HG02885 (cell line): Measurements from ENCODE around the gene FOXP1.

Experiments used
- ATAC-seq: cut with Tn5 transposase; IDR thresholded peaks from one replicate; pipeline ENCODE4 v1.9.1; 2021; ENCODE audit warnings: mild to moderate bottlenecking; ENCODE audit not compliant: unreplicated experiment, poor library complexity

Gene FOXP1

GRCh38 chr3:71317749-71318457 is 265.6 kb downstream of the FOXP1 start:
- no peak for ATAC-seq

GRCh38 chr3:71317140-71317539 is 266.4 kb downstream of the FOXP1 start:
- no peak for ATAC-seq

GRCh38 chr3:71316066-71316777 is 267.3 kb downstream of the FOXP1 start:
- ATAC-seq, result no peak

- ATAC-seq, result no peak
Observed at GRCh38 chr3:71315431-71315830, 268.1 kb downstream of the FOXP1 start.

GRCh38 chr3:71313844-71314243 is 269.7 kb downstream of the FOXP1 start:
- no peak for ATAC-seq

GRCh38 chr3:71312461-71312860 is 271.1 kb downstream of the FOXP1 start:
- no peak for ATAC-seq

- no peak for ATAC-seq
Observed at GRCh38 chr3:71311661-71312046, 271.9 kb downstream of the FOXP1 start.

- no peak for ATAC-seq
Observed at GRCh38 chr3:71310980-71311660, 272.4 kb downstream of the FOXP1 start.

- ATAC-seq, result no peak
Observed at GRCh38 chr3:71310359-71310979, 273.1 kb downstream of the FOXP1 start.

- ATAC-seq, result no peak
Observed at GRCh38 chr3:71309886-71310285, 273.6 kb downstream of the FOXP1 start.

- no peak for ATAC-seq
Observed at GRCh38 chr3:71309342-71309741, 274.2 kb downstream of the FOXP1 start.

- no peak for ATAC-seq
Observed at GRCh38 chr3:71308836-71309235, 274.7 kb downstream of the FOXP1 start.

- no peak for ATAC-seq
Observed at GRCh38 chr3:71307991-71308697, 275.4 kb downstream of the FOXP1 start.

GRCh38 chr3:71305231-71306206 is 278.0 kb downstream of the FOXP1 start:
- ATAC-seq, result no peak

- ATAC-seq, result no peak
Observed at GRCh38 chr3:71304684-71305083, 278.8 kb downstream of the FOXP1 start.

- ATAC-seq, result no peak
Observed at GRCh38 chr3:71304247-71304646, 279.3 kb downstream of the FOXP1 start.

- no peak for ATAC-seq
Observed at GRCh38 chr3:71303627-71304200, 279.8 kb downstream of the FOXP1 start.

- ATAC-seq, result no peak
Observed at GRCh38 chr3:71302604-71303003, 280.9 kb downstream of the FOXP1 start.

GRCh38 chr3:71300951-71301393 is 282.6 kb downstream of the FOXP1 start:
- ATAC-seq, result peak; percentile 72
